Testis (tissue), 2 donors: Measurements from ENCODE around the gene AADACL2.

ENCODE experiments used
- CTCF ChIP-seq, 3 experiments: fragments of 450-650 bp in 2 of 3; fragments of 200-600 bp in 1 of 3; sonication (generic) in 1 of 3; IDR thresholded peaks; one replicate each; pipeline ENCODE4 v1.5.1; 2016 to 2019; ENCODE audit warnings: antibody characterized with exemption in 3 of 3, mild to moderate bottlenecking in 2 of 3, moderate library complexity in 1 of 3
- POLR2A ChIP-seq: fragments of 450-650 bp; IDR thresholded peaks from one replicate; pipeline ENCODE4 v1.6.1; 2017; ENCODE audit warnings: antibody characterized with exemption, mild to moderate bottlenecking, moderate library complexity

GRCh38 chr3:151794080-151794479 lies 60.4 kb downstream of the AADACL2 start:
- TF ChIP-seq CTCF (IDR thresholded peaks at IDR 0.05) (no peak), POLR2A (no peak)
